GM19468 (cell line): ENCODE measurements around the gene DUOX2.

Experiments
- ATAC-seq: cut with Tn5 transposase; IDR thresholded peaks from one replicate; pipeline ENCODE4 v1.9.1; 2021; ENCODE audit warnings: mild to moderate bottlenecking, moderate library complexity, moderate number of reproducible peaks; ENCODE audit not compliant: unreplicated experiment; ENCODE audit errors: extremely low read depth

DUOX2 gene

GRCh38 chr15:45114076-45114750, at the start of gene DUOX2, which contains the start of gene DUOXA2:
Gene DUOX2 (minus strand): TSS chr15:45114172. CDS start chr15:45113411, 761 bp downstream.
Gene DUOXA2 (plus strand): TSS chr15:45114326. CDS start chr15:45114606, 280 bp downstream.
- ATAC-seq, result no peak

DNA sequence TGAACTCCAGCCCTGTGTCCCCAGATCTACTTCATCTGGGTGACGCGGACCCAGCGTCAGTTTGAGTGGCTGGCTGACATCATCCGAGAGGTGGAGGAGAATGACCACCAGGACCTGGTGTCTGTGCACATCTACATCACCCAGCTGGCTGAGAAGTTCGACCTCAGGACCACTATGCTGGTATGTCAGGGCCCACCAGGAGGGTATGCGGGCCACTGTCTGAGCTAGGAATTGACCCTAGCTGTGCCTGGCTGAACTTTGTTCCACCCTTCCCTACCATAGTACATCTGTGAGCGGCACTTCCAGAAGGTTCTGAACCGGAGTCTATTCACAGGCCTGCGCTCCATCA, 49.5 kb upstream of the DUOX2 start:
- no peak for ATAC-seq

GRCh38 chr15:45162771-45163507, 49.0 kb upstream of the DUOX2 start:
- ATAC-seq, result no peak

GRCh38 chr15:45161666-45162065, 47.7 kb upstream of the DUOX2 start:
- ATAC-seq, result no peak

GRCh38 chr15:45157974-45158373, 44.0 kb upstream of the DUOX2 start:
- ATAC-seq, result no peak

- ATAC-seq, result no peak
Measured at GRCh38 chr15:45156744-45157455, 42.9 kb upstream of the DUOX2 start.

GRCh38 chr15:45155739-45156138, 41.8 kb upstream of the DUOX2 start:
- ATAC-seq, result no peak

GRCh38 chr15:45151998-45152828, 38.2 kb upstream of the DUOX2 start:
- ATAC-seq, result no peak

DNA sequence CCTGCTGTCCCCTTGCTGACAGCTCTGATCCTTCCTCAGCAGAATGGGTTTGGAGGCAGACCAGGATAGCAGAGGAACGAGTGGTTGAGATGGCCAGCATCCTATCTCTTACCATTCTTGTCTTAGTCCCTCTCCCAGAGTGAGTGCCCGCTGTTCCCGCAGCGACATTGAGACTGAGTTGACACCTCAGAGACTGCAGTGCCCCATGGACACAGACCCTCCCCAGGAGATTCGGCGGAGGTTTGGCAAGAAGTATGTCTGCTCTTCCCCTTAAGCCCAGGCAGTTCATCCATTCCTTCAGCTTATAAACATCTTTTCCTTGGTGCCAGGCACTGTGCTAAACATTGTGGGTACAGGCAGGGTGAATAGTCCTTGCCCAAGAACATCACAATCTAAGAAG, 37.0 kb upstream of the DUOX2 start:
- no peak for ATAC-seq

GRCh38 chr15:45150481-45150880, 36.5 kb upstream of the DUOX2 start:
- ATAC-seq, result no peak

GRCh38 chr15:45149060-45149459, 35.1 kb upstream of the DUOX2 start:
- no peak for ATAC-seq

DNA sequence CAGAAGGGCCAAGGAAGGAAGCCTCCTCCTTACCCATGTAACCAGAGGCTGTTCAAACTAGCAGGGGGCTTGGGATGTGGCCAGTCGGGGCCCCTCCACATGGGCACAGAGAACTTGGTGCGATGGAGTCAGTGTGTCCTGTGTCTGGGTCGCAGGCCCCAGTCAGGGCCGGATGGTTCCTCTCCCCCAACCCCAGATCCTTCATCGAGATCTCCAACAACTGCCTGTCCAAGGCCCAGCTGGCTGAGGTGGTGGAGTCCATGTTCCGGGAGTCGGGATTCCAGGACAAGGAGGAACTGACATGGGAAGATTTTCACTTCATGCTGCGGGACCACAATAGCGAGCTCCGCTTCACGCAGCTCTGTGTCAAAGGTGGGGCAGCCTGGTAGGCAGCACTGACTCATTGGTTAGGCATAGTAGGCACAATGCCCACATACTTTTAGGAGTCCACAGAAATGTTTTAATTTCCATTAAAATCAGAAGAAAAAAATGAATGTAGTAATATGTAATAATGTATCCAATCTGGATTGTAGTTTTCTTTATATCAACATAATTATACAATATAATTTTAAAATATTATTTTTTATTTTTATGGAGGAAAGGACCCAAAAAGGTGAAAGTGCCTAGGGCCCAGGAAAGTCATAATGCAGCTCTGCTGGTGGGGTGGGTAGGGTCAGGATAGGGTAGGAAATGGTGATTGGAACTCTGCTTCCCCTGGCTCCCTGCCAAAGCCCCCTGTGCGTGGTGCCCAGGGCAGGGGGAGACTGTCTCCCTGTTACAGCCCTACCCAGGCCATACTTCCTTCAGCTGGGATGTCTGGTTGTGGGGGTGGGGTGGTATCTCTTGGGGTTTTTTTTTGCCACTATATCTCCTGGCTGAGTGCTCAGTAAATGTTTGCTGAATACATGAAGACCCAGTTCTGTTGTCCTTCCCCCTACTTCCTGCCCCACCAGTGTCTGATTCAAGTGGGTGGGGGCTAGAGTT, 34.4 kb upstream of the DUOX2 start:
- ATAC-seq, result no peak

DNA sequence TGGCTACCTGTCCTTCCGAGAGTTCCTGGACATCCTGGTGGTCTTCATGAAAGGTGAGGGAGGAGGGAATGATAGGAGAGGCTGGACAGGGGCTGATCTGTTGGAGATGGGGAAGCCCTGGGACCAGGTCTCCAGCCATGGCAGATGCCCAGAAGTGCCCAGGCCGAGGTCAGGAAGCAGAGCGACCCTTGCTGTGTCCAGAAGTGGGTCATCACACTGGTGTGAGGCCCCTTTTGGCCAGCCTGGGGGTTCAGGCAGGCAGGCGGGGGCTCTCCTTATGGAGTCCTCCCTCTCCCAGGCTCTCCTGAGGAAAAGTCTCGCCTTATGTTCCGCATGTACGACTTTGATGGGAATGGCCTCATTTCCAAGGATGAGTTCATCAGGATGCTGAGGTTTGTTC, 33.6 kb upstream of the DUOX2 start:
- ATAC-seq, result no peak

- no peak for ATAC-seq
Measured at GRCh38 chr15:45146405-45146804, 32.4 kb upstream of the DUOX2 start.

GRCh38 chr15:45144775-45145174, 30.8 kb upstream of the DUOX2 start:
- no peak for ATAC-seq

DNA sequence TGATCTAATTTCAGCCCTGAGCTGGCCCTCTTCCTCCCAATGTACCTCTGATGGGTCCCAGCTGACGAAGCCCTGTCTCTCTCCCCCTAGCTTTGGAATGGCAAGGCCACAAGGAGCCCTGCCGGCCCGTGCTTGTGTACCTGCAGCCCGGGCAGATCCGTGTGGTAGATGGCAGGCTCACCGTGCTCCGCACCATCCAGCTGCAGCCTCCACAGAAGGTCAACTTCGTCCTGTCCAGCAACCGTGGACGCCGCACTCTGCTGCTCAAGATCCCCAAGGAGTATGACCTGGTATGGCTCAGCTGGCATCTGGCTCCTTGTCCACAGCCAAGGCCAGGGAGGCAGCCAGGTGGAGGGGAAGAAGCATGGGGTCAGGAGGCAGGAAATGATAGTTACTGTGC, 30.0 kb upstream of the DUOX2 start:
- ATAC-seq, result no peak

DNA sequence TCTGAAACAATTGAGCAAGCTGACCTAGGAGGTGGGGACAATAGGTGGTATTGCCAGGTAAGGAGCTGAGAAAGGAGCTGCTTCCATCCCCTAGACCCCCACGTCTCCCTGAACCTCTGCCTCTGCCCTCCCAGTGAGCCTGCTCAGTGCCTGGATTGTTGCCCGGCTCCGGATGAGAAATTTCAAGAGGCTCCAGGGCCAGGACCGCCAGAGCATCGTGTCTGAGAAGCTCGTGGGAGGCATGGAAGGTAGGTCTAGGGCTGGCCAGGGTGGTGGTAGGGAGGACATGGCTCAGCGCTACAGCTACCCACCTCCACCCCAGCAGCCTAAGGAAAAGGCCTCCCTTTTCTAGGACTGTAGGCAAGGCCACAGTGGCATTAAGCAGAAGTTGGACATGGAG, 29.1 kb upstream of the DUOX2 start:
- ATAC-seq, result no peak

- ATAC-seq, result no peak
Measured at GRCh38 chr15:45141386-45141785, 27.4 kb upstream of the DUOX2 start.

DNA sequence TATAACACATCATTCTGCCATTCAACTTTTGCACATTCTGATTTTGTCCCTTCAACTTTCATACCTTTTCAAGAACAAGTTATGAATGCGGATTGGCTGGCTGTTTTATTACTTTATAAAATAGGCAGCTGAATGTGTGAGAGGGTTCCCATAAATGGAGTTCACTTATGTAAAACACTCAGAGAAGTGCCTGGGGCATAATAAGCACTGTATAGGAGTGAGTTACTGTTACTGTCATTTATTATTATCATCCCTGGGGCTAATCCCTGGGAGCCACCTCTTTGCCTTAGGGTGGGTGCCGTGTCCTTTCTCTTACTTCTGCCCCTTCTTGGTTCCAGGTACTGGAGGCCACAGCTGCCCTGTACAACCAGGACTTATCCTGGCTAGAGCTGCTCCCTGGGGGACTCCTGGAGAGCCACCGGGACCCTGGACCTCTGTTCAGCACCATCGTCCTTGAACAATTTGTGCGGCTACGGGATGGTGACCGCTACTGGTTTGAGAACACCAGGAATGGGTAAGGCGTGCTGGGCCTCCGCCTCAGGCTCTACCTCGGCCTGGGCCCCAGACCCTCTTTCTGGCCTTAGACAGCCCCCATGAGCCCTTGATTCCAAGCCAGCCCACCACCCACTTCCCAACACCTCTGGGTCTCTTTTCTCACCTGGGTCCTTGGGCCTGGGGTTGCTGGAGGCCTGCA, 26.7 kb upstream of the DUOX2 start:
- ATAC-seq, result no peak
